ENCODE measurements around the gene CLOCK.

CLOCK gene

DNA sequence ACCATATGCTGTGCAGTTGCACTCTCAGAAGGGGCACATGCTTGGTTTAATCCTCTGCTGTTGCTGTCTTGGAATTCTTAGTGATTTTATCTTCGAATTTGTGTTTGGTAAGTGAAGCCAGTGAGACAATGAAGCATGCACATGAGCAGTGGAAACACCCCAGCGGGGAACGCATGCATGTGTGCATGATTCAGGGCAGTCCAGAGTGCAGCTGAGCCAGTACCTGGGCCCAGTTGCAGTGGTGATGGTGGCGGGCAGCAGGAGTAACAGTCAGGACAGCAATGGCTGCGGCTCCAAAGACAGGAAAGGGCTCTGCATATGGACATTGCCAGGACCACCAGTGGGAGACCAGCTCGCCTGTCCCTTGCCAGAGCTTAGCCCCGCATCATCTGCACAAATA is 165.2 kb downstream of the CLOCK start:
- DNase-seq (ENCODE audit: low read depth in 2 of 2) = no peak

DNA sequence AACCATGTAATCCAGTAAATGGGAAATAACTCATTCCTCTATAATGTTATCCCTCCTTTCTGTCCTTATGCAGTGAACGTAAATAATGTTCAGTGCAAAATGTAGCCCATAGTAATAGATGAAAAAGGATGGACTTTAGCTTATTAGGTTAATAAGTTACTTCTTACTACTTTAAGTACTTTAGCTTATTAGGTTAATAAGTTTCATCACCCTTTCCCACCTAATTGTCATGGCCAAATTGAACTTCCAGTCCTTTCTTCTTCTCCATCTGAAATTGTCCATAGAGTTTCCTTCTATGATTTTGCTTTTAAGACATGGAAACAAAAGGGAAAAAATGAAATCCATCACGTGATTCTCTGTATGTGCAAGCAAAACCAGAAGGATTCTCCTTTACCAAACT is 166.1 kb downstream of the CLOCK start:
- DNase-seq (ENCODE audit: low read depth in 2 of 2) = no peak

- no peak for DNase-seq (ENCODE audit: low read depth in 2 of 2)
These were observed 167.9 kb downstream of the CLOCK start for GRCh38 chr4:55378617-55379467.

Measured in fibroblast of skin of left quadriceps (primary cell).